Activated T-cell treated with anti-CD3 and anti-CD28 coated beads, Interleukin-2, amount 50 U/mL, for 24 hours (primary cell): ENCODE measurements around the gene PRRT2.
A peak's percentile ranks its signal among the peaks of the same experiment; 100 is the strongest.
"Not testable (repeated sequence)": the region's sequence is repeated elsewhere in the genome, so short reads cannot be mapped to it uniquely, and the experiment has no call there.

Source experiments
- DNase-seq: peaks from one replicate; pipeline ENCODE4 v3.0.0-alpha.2; 2020
- H3K27ac Mint-ChIP-seq: 2 replicates; pipeline ENCODE4 v1.8.0; 2020; ENCODE audit warnings: mild to moderate bottlenecking, mixed read lengths
- H3K27me3 Mint-ChIP-seq: 2 replicates; pipeline ENCODE4 v1.8.0; 2020; ENCODE audit warnings: mixed read lengths
- H3K36me3 Mint-ChIP-seq: 2 replicates; pipeline ENCODE4 v1.8.0; 2020; ENCODE audit warnings: low read depth, mixed read lengths
- H3K4me1 Mint-ChIP-seq: 2 replicates; pipeline ENCODE4 v1.8.0; 2020; ENCODE audit warnings: low read depth, mixed read lengths
- H3K4me3 Mint-ChIP-seq: 2 replicates; pipeline ENCODE4 v1.8.0; 2020; ENCODE audit warnings: mild to moderate bottlenecking, moderate library complexity, mixed read lengths
- H3K9me3 Mint-ChIP-seq: 2 replicates; pipeline ENCODE4 v1.8.0; 2020; ENCODE audit warnings: mixed read lengths

PRRT2 gene

GRCh38 chr16:29811896-29812665 lies at the start of gene PRRT2:
PRRT2 (plus strand) TSS chr16:29812193; CDS start chr16:29813055, 862 bp downstream.
- Mint-ChIP-seq H3K27ac (peak within 1 kb of the TSS; percentile 91), H3K4me1 (peaks cover 64% of the 10 kb centered on the region), H3K4me3 (peak within 1 kb of the TSS; percentile 85), H3K36me3 (peaks cover 49% of the 10 kb centered on the region), H3K9me3 (no peaks in the 10 kb centered on the region), H3K27me3 (peaks cover 2% of the 10 kb centered on the region)
- DNase-seq = peak; percentile 73

- Mint-ChIP-seq H3K4me3 (no peak overlapping the region), H3K36me3 (no peaks in the 10 kb centered on the region), H3K4me1 (peaks cover 2% of the 10 kb centered on the region), H3K27ac (no peak overlapping the region), H3K9me3 (no peaks in the 10 kb centered on the region), H3K27me3 (no peaks in the 10 kb centered on the region)
- no peak for DNase-seq
These were observed 48.7 kb upstream of the PRRT2 start for GRCh38 chr16:29763326-29763725.

- Mint-ChIP-seq H3K27me3 (no peaks in the 10 kb centered on the region), H3K36me3 (no peaks in the 10 kb centered on the region), H3K4me3 (no peak overlapping the region), H3K27ac (no peak overlapping the region), H3K9me3 (no peaks in the 10 kb centered on the region), H3K4me1 (peaks cover 4% of the 10 kb centered on the region)
- DNase-seq = no peak
These were observed 46.6 kb upstream of the PRRT2 start for GRCh38 chr16:29765167-29766032.

GRCh38 chr16:29766571-29766970 lies 45.4 kb upstream of the PRRT2 start:
- Mint-ChIP-seq H3K9me3 (no peaks in the 10 kb centered on the region), H3K27me3 (no peaks in the 10 kb centered on the region), H3K4me3 (no peak overlapping the region), H3K27ac (no peak overlapping the region), H3K36me3 (no peaks in the 10 kb centered on the region), H3K4me1 (peaks cover 7% of the 10 kb centered on the region)
- DNase-seq = no peak

GRCh38 chr16:29767062-29767461 lies 44.9 kb upstream of the PRRT2 start:
- no peaks in the 10 kb centered on the region for H3K27me3 Mint-ChIP-seq

GRCh38 chr16:29769507-29769906 lies 42.5 kb upstream of the PRRT2 start:
- DNase-seq = no peak
- Mint-ChIP-seq H3K4me1 (peaks cover 7% of the 10 kb centered on the region), H3K9me3 (no peaks in the 10 kb centered on the region), H3K4me3 (no peak overlapping the region), H3K27ac (no peak overlapping the region), H3K36me3 (no peaks in the 10 kb centered on the region), H3K27me3 (no peaks in the 10 kb centered on the region)

More at GRCh38 chr16:29767062-29767461, 44.9 kb upstream of the PRRT2 start:
- H3K27ac Mint-ChIP-seq = no peak overlapping the region
- no peak for DNase-seq
- no peaks in the 10 kb centered on the region for H3K36me3 Mint-ChIP-seq
- H3K4me1 Mint-ChIP-seq = peaks cover 7% of the 10 kb centered on the region
- no peaks in the 10 kb centered on the region for H3K9me3 Mint-ChIP-seq
- no peak overlapping the region for H3K4me3 Mint-ChIP-seq

- no peaks in the 10 kb centered on the region for H3K9me3 Mint-ChIP-seq
- no peaks in the 10 kb centered on the region for H3K27me3 Mint-ChIP-seq
- no peaks in the 10 kb centered on the region for H3K36me3 Mint-ChIP-seq
- H3K4me3 Mint-ChIP-seq = no peak overlapping the region
- no peak overlapping the region for H3K27ac Mint-ChIP-seq
- H3K4me1 Mint-ChIP-seq = peaks cover 7% of the 10 kb centered on the region
- DNase-seq = no peak
These were observed 41.6 kb upstream of the PRRT2 start for GRCh38 chr16:29770250-29770929.

- not testable (repeated sequence) for H3K9me3 Mint-ChIP-seq, DNase-seq, H3K36me3 Mint-ChIP-seq, H3K27me3 Mint-ChIP-seq, H3K4me3 Mint-ChIP-seq, H3K27ac Mint-ChIP-seq
- H3K4me1 Mint-ChIP-seq = peaks cover 10% of the 10 kb centered on the region
These were observed 39.7 kb upstream of the PRRT2 start for GRCh38 chr16:29772330-29772729.

- Mint-ChIP-seq H3K36me3 (no peaks in the 10 kb centered on the region), H3K27ac (no peak overlapping the region), H3K4me3 (no peak overlapping the region), H3K27me3 (no peaks in the 10 kb centered on the region), H3K4me1 (peaks cover 10% of the 10 kb centered on the region), H3K9me3 (no peaks in the 10 kb centered on the region)
- no peak for DNase-seq
These were observed 37.3 kb upstream of the PRRT2 start for GRCh38 chr16:29774730-29775129.

GRCh38 chr16:29775742-29776408 lies 36.1 kb upstream of the PRRT2 start:
- no peak for DNase-seq
- H3K4me1 Mint-ChIP-seq = peaks cover 6% of the 10 kb centered on the region
- H3K27ac Mint-ChIP-seq = no peak overlapping the region
- no peaks in the 10 kb centered on the region for H3K9me3 Mint-ChIP-seq
- H3K4me3 Mint-ChIP-seq = no peak overlapping the region
- H3K36me3 Mint-ChIP-seq = no peaks in the 10 kb centered on the region
- no peaks in the 10 kb centered on the region for H3K27me3 Mint-ChIP-seq

GRCh38 chr16:29777576-29778350 lies 34.2 kb upstream of the PRRT2 start, which contains the start of gene ZG16:
ZG16 (plus strand) TSS chr16:29778256; CDS start chr16:29779267, 1,011 bp downstream.
- no peaks in the 10 kb centered on the region for H3K9me3 Mint-ChIP-seq
- no peak within 1 kb of the TSS for H3K4me3 Mint-ChIP-seq
- peaks cover 7% of the 10 kb centered on the region for H3K4me1 Mint-ChIP-seq
- H3K27me3 Mint-ChIP-seq = no peaks in the 10 kb centered on the region
- DNase-seq = no peak
- peak within 1 kb of the TSS; percentile 48 for H3K27ac Mint-ChIP-seq
- H3K36me3 Mint-ChIP-seq = no peaks in the 10 kb centered on the region

- Mint-ChIP-seq H3K9me3 (no peaks in the 10 kb centered on the region), H3K27me3 (no peaks in the 10 kb centered on the region), H3K36me3 (no peaks in the 10 kb centered on the region), H3K27ac (no peak overlapping the region), H3K4me3 (no peak overlapping the region), H3K4me1 (peaks cover 17% of the 10 kb centered on the region)
- DNase-seq = no peak
These were observed 32.5 kb upstream of the PRRT2 start for GRCh38 chr16:29779474-29779873.

GRCh38 chr16:29783094-29783953 lies 28.7 kb upstream of the PRRT2 start:
- H3K27ac Mint-ChIP-seq = peak overlapping the region; percentile 4
- not testable (repeated sequence) for H3K9me3 Mint-ChIP-seq, H3K4me3 Mint-ChIP-seq, H3K27me3 Mint-ChIP-seq, H3K36me3 Mint-ChIP-seq, DNase-seq
- H3K4me1 Mint-ChIP-seq = peaks cover 27% of the 10 kb centered on the region
